H9 (cell line): Measurements from ENCODE around the gene TOGARAM2. TPM values are rescaled to one million over a fixed set of nuclear protein-coding genes. Genes with fewer than 3 reads are reported as not detected.

Experiments
- DNase-seq: peaks from one replicate; pipeline ENCODE4 v3.0.0-alpha.2; 2017
- H2AFZ ChIP-seq: one replicate; pipeline ENCODE4 v1.6.1; 2013; ENCODE audit warnings: mild to moderate bottlenecking, low read length, control low read depth, moderate library complexity
- H2AK5ac ChIP-seq: 2 replicates; pipeline ENCODE4 v1.6.1; 2013; ENCODE audit warnings: low read length, control low read depth, mixed read lengths; ENCODE audit not compliant: insufficient read length
- H2BK120ac ChIP-seq: one replicate; pipeline ENCODE4 v1.6.1; 2013; ENCODE audit warnings: low read depth, mild to moderate bottlenecking, low read length, control low read depth, inconsistent platforms; ENCODE audit not compliant: poor library complexity, severe bottlenecking
- H2BK12ac ChIP-seq: 2 replicates; pipeline ENCODE4 v1.6.1; 2013; ENCODE audit warnings: low read length, control low read depth, mixed read lengths, low read depth; ENCODE audit not compliant: insufficient read length
- H2BK15ac ChIP-seq: 2 replicates; pipeline ENCODE4 v1.6.1; 2013; ENCODE audit warnings: low read depth, low read length, control low read depth
- H2BK20ac ChIP-seq: one replicate; pipeline ENCODE4 v1.6.1; 2013; ENCODE audit warnings: low read depth, mild to moderate bottlenecking, low read length, control low read depth, inconsistent platforms; ENCODE audit not compliant: poor library complexity, severe bottlenecking
- H2BK5ac ChIP-seq: 2 replicates; pipeline ENCODE4 v1.6.1; 2013; ENCODE audit warnings: low read length, control low read depth, mixed read lengths; ENCODE audit not compliant: insufficient read length
- H3K14ac ChIP-seq: 2 replicates; pipeline ENCODE4 v1.6.1; 2013; ENCODE audit warnings: low read length, control low read depth; ENCODE audit not compliant: insufficient read depth
- H3K18ac ChIP-seq: 2 replicates; pipeline ENCODE4 v1.6.1; 2013; ENCODE audit warnings: low read depth, mild to moderate bottlenecking, mixed read lengths, low read length, control low read depth; ENCODE audit not compliant: insufficient read length
- H3K23ac ChIP-seq: 2 replicates; pipeline ENCODE4 v1.6.1; 2013; ENCODE audit warnings: low read length, control low read depth, mixed read lengths, low read depth; ENCODE audit not compliant: insufficient read length
- H3K23me2 ChIP-seq: 2 replicates; pipeline ENCODE4 v1.6.1; 2013; ENCODE audit warnings: low read depth, mild to moderate bottlenecking, mixed read lengths, low read length, control low read depth; ENCODE audit not compliant: insufficient read length, poor library complexity, severe bottlenecking
- H3K27ac ChIP-seq: 2 replicates; pipeline ENCODE4 v1.5.1; 2013; ENCODE audit warnings: low read length, control low read depth, mixed read lengths, low read depth; ENCODE audit not compliant: insufficient read length
- H3K27me3 ChIP-seq: 2 replicates; pipeline ENCODE4 v1.6.1; 2013; ENCODE audit warnings: low read length, control low read depth, inconsistent platforms; ENCODE audit not compliant: insufficient read depth
- H3K4ac ChIP-seq: 2 replicates; pipeline ENCODE4 v1.6.1; 2013; ENCODE audit warnings: low read depth, mild to moderate bottlenecking, control low read depth, inconsistent platforms, low read length, moderate library complexity
- H3K4me1 ChIP-seq: 2 replicates; pipeline ENCODE4 v1.6.1; 2013; ENCODE audit warnings: low read length, control low read depth, inconsistent platforms; ENCODE audit not compliant: insufficient read depth
- H3K4me2 ChIP-seq: 2 replicates; pipeline ENCODE4 v1.6.1; 2013; ENCODE audit warnings: low read length, control low read depth, mixed read lengths; ENCODE audit not compliant: insufficient read length, insufficient read depth
- H3K56ac ChIP-seq: 2 replicates; pipeline ENCODE4 v1.6.1; 2013; ENCODE audit warnings: low read depth, mild to moderate bottlenecking, mixed read lengths, low read length, control low read depth; ENCODE audit not compliant: insufficient read length
- H3K79me1 ChIP-seq: 2 replicates; pipeline ENCODE4 v1.6.1; 2013; ENCODE audit warnings: low read depth, mild to moderate bottlenecking, moderate library complexity, low read length, control low read depth, inconsistent platforms; ENCODE audit not compliant: insufficient read depth, poor library complexity, severe bottlenecking
- H3K79me2 ChIP-seq: 2 replicates; pipeline ENCODE4 v1.6.1; 2013; ENCODE audit warnings: low read length, control low read depth, inconsistent platforms; ENCODE audit not compliant: insufficient read depth
- H3K9ac ChIP-seq: 2 replicates; pipeline ENCODE4 v1.6.1; 2013; ENCODE audit warnings: low read length, control low read depth, mixed read lengths; ENCODE audit not compliant: insufficient read length; ENCODE audit errors: extremely low read depth
- H3K9me3 ChIP-seq: one replicate; pipeline ENCODE4 v1.6.1; 2013; ENCODE audit warnings: low read depth, low read length, inconsistent platforms; ENCODE audit not compliant: control insufficient read depth
- H3T11ph ChIP-seq: one replicate; pipeline ENCODE4 v1.6.1; 2013; ENCODE audit warnings: mild to moderate bottlenecking, low read length, control low read depth, inconsistent platforms
- H4K20me1 ChIP-seq: one replicate; pipeline ENCODE4 v1.6.1; 2013; ENCODE audit not compliant: control insufficient read depth, insufficient read length, insufficient read depth
- H4K5ac ChIP-seq: 2 replicates; pipeline ENCODE4 v1.6.1; 2013; ENCODE audit warnings: low read depth, mild to moderate bottlenecking, mixed read lengths, low read length, control low read depth; ENCODE audit not compliant: insufficient read length
- H4K8ac ChIP-seq: replicated peaks from 2 replicates; pipeline ENCODE4 v1.6.1; 2013; ENCODE audit warnings: low read length, control low read depth, mixed read lengths, low read depth; ENCODE audit not compliant: insufficient read length
- H4K91ac ChIP-seq: 2 replicates; pipeline ENCODE4 v1.6.1; 2013; ENCODE audit warnings: low read depth, mild to moderate bottlenecking, moderate library complexity, mixed read lengths, low read length, control low read depth; ENCODE audit not compliant: insufficient read length
- H3K27ac Mint-ChIP-seq, 3 experiments: 2 replicates in 2 of 3; 3 replicates in 1 of 3; pipeline ENCODE4 v1.8.0; 2020 to 2021; ENCODE audit warnings: mixed read lengths in 3 of 3, mild to moderate bottlenecking in 1 of 3, moderate library complexity in 1 of 3
- H3K27me3 Mint-ChIP-seq: 2 replicates; pipeline ENCODE4 v1.8.0; 2021; ENCODE audit warnings: low read depth, mild to moderate bottlenecking, moderate library complexity, mixed read lengths
- H3K36me3 Mint-ChIP-seq, 3 experiments: 2 replicates in 2 of 3; 3 replicates in 1 of 3; pipeline ENCODE4 v1.8.0; 2020 to 2021; ENCODE audit warnings: low read depth in 3 of 3, mixed read lengths in 3 of 3; ENCODE audit not compliant: insufficient read depth in 1 of 3
- H3K4me1 Mint-ChIP-seq, 2 experiments: 2 replicates each; pipeline ENCODE4 v1.8.0; 2020; ENCODE audit warnings: mixed read lengths in 2 of 2
- H3K4me3 Mint-ChIP-seq, 2 experiments: 2 replicates in 1 of 2; 3 replicates in 1 of 2; pipeline ENCODE4 v1.8.0; 2020 to 2021; ENCODE audit warnings: mild to moderate bottlenecking in 2 of 2, mixed read lengths in 2 of 2, moderate library complexity in 1 of 2
- H3K9me3 Mint-ChIP-seq, 2 experiments: 2 replicates in 1 of 2; 3 replicates in 1 of 2; pipeline ENCODE4 v1.8.0; 2020; ENCODE audit warnings: mild to moderate bottlenecking in 2 of 2, mixed read lengths in 2 of 2, moderate library complexity in 1 of 2
- CTCF ChIP-seq: fragments of 200-600 bp; sonication (generic); conservative IDR thresholded peaks from 3 replicates; pipeline ENCODE4 v1.8.0; 2021; ENCODE audit warnings: antibody characterized with exemption, mild to moderate bottlenecking
- WGBS: extraction: QIAGEN DNeasy Blood & Tissue Kit; methylation state at CpG from one replicate; pipeline ENCODE4 v1.1.7; 2013; ENCODE audit warnings: missing lambda C conversion rate, low lambda C conversion rate, mixed read lengths; ENCODE audit not compliant: insufficient read length; ENCODE audit errors: extremely low coverage; 5-methylcytosine and 5-hydroxymethylcytosine counted together
- total RNA-seq: library from RNA; stranded (reverse); gene quantifications from 2 replicates; pipeline ENCODE4 v1.2.1, GENCODE V29; 2021

TOGARAM2 gene
- total RNA-seq, 1 experiment from 2014 or later: 0.83 TPM

DNA sequence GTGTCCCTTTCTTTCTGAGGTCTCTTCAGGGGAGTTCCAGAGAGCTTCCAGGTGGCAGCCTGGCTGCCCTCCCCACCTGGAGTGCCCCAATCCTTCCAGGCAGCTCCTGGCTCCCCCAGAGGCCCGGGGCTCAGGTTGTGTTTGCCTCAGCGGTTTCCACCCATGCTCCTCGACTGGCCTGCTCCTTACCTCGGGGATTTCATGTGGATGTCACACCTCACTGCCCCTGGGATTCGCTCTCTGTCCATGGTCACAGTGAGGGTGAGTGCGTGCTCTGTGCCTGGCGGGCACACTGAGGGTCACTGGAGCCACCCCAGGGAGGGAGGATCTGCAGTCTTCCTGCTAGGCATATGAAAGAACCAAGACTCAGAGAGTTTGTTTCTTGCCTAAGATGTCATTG lies 2.1 kb upstream of the TOGARAM2 start:
- Histone ChIP-seq H3K79me2 (no peaks in the 10 kb centered on the region), H3K9ac (no peak overlapping the region), H3K27me3 (no peaks in the 10 kb centered on the region), H2BK12ac (no peak overlapping the region), H4K91ac (no peak overlapping the region), H3K27ac (no peak overlapping the region), H3K23me2 (no peaks in the 10 kb centered on the region), H3K18ac (no peak overlapping the region), H3K79me1 (no peaks in the 10 kb centered on the region), H3K4me2 (no peak overlapping the region), H3K4ac (no peak overlapping the region), H2BK120ac (no peak overlapping the region), H3K4me1 (no peaks in the 10 kb centered on the region), H4K8ac (no peak overlapping the region), H3K9me3 (no peaks in the 10 kb centered on the region), H2AFZ (no peak overlapping the region), H2AK5ac (no peak overlapping the region), H3K23ac (no peak overlapping the region), H2BK5ac (no peak overlapping the region), H3K14ac (no peak overlapping the region), H2BK20ac (no peak overlapping the region), H4K20me1 (no peaks in the 10 kb centered on the region), H3T11ph (no peak overlapping the region), H3K56ac (no peak overlapping the region), H2BK15ac (no peak overlapping the region), H4K5ac (no peak overlapping the region)
- H3K9me3 Mint-ChIP-seq: no peaks in the 10 kb centered on the region
- peaks cover 4 to 5% of the 10 kb centered on the region in 2 experiments; a peak in 3 of 4 replicates for H3K4me1 Mint-ChIP-seq
- no peak overlapping the region for H3K4me3 Mint-ChIP-seq
- no peaks in the 10 kb centered on the region for H3K36me3 Mint-ChIP-seq
- no CpG with 5 or more reads among the region's 7 CpGs for WGBS
- no peak overlapping the region for H3K27ac Mint-ChIP-seq
- TF ChIP-seq CTCF: no peak
- DNase-seq: no peak
- no peaks in the 10 kb centered on the region; the same call in 1 of the 2 replicates for H3K27me3 Mint-ChIP-seq
